ENCODE results near the gene ARHGEF26.

DNA sequence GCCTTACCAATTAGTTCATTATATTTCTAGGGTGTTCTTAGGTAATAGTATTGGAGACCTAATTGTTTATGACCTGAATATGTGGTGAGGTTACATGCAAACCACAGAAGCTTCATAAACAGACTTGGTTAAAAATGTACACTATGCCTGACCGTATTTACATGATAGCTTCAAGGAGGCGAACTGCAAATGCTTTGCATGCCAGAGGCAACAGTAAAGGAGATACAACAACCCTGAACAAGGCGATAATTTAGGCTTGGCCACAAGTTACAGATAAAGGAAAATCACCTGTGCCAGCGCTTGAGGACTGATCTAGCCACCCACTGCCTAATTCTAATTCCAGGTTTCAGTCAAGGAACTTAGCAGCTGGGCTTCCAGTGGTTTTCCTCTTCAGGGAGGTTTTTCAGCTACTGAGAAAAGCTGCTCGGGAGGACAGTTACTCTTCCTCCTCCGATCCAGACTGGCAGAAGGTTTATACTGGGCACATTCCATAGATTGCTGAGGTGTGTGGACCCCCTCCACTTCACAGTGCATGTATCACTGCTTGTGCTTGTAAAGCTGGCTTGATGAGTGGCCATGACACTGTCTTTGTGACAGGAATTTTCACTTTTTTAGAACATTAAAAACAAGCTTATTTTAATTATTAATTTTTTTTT, 107.5 kb downstream of the ARHGEF26 start:
- TF ChIP-seq, protein P1, sequence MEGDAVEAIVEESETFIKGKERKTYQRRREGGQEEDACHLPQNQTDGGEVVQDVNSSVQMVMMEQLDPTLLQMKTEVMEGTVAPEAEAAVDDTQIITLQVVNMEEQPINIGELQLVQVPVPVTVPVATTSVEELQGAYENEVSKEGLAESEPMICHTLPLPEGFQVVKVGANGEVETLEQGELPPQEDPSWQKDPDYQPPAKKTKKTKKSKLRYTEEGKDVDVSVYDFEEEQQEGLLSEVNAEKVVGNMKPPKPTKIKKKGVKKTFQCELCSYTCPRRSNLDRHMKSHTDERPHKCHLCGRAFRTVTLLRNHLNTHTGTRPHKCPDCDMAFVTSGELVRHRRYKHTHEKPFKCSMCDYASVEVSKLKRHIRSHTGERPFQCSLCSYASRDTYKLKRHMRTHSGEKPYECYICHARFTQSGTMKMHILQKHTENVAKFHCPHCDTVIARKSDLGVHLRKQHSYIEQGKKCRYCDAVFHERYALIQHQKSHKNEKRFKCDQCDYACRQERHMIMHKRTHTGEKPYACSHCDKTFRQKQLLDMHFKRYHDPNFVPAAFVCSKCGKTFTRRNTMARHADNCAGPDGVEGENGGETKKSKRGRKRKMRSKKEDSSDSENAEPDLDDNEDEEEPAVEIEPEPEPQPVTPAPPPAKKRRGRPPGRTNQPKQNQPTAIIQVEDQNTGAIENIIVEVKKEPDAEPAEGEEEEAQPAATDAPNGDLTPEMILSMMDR (IDR thresholded peaks at IDR 0.05): no peak
- TF ChIP-seq POLR2A (IDR thresholded peaks at IDR 0.05; ENCODE audit: low read depth) (no peak), EP300 (IDR thresholded peaks at IDR 0.05) (no peak)
